HFF-Myc (cell line): ENCODE results near the gene LIN37.
A peak's percentile ranks its signal among the peaks of the same experiment; 100 is the strongest.

ENCODE experiments used
- DNase-seq: peaks from one replicate; pipeline ENCODE4 v3.0.0-alpha.2; 2011; ENCODE audit warnings: low read depth; ENCODE audit errors: extremely low read depth
- H3K4me3 ChIP-seq: replicated peaks from 2 replicates; pipeline ENCODE4 v1.5.1; 2011; ENCODE audit warnings: low read depth, mild to moderate bottlenecking, control low read depth, low read length
- CTCF ChIP-seq: IDR thresholded peaks from 2 replicates; pipeline ENCODE4 v1.5.1; 2012; ENCODE audit warnings: mild to moderate bottlenecking, low read depth, low read length, control low read depth; ENCODE audit errors: missing control alignments

LIN37 gene

GRCh38 chr19:35748106-35749020, at the start of gene LIN37:
Gene LIN37 (plus strand): TSS chr19:35748576. CDS start chr19:35748725, 149 bp downstream.
- no peak for TF ChIP-seq CTCF
- H3K4me3 ChIP-seq = peak within 1 kb of the TSS; percentile 96
- DNase-seq = peak; percentile 99

- DNase-seq = peak; percentile 88
- TF ChIP-seq CTCF = no peak
- peak overlapping the region; percentile 42 for H3K4me3 ChIP-seq
These were observed 46.0 kb upstream of the LIN37 start for GRCh38 chr19:35702223-35703012.

- DNase-seq = no peak
- H3K4me3 ChIP-seq = no peak overlapping the region
- no peak for TF ChIP-seq CTCF
These were observed 45.0 kb upstream of the LIN37 start for GRCh38 chr19:35703343-35703742.

GRCh38 chr19:35704218-35704617, 44.2 kb upstream of the LIN37 start, which contains the start of gene ZBTB32:
Gene ZBTB32 (plus strand): TSS chr19:35704558. CDS start chr19:35714627, 10,069 bp downstream.
- TF ChIP-seq CTCF = no peak
- DNase-seq = peak; percentile 14
- no peak within 1 kb of the TSS for H3K4me3 ChIP-seq

GRCh38 chr19:35708391-35708790, 40.0 kb upstream of the LIN37 start:
- DNase-seq = no peak

More at GRCh38 chr19:35708391-35708790, 40.0 kb upstream of the LIN37 start:
- no peak overlapping the region for H3K4me3 ChIP-seq
- TF ChIP-seq CTCF = no peak
